HL-60 (cell line): ENCODE measurements around the gene RALA.
"Not testable (repeated sequence)": the region's sequence is repeated elsewhere in the genome, so short reads cannot be mapped to it uniquely, and the experiment has no call there.

Experiments used
- DNase-seq, 2 experiments: peaks; one replicate each; pipeline ENCODE4 v3.0.0-alpha.2; 2010 to 2020; ENCODE audit warnings: low read depth in 1 of 2, low spot score in 1 of 2
- H3K27ac ChIP-seq: fragments of 250-450 bp; sonication (Bioruptor Pico); replicated peaks from 2 replicates; pipeline ENCODE4 v1.5.1; 2020; ENCODE audit warnings: mild to moderate bottlenecking, moderate library complexity
- H3K27me3 ChIP-seq: fragments of 250-450 bp; sonication (Bioruptor Pico); 2 replicates; pipeline ENCODE4 v1.5.1; 2021; ENCODE audit warnings: mild to moderate bottlenecking, moderate library complexity; ENCODE audit not compliant: insufficient read depth, poor library complexity, severe bottlenecking
- H3K4me3 ChIP-seq: replicated peaks from 2 replicates; pipeline ENCODE4 v1.5.1; 2011; ENCODE audit warnings: mild to moderate bottlenecking, control low read depth, low read length; ENCODE audit not compliant: insufficient read depth
- GABPA ChIP-seq: IDR thresholded peaks from 2 replicates; pipeline ENCODE4 v1.6.1; 2012; ENCODE audit warnings: low read depth
- POLR2AphosphoS5 ChIP-seq: IDR thresholded peaks from 2 replicates; pipeline ENCODE4 v1.6.1; 2012; ENCODE audit warnings: low read depth
- SPI1 ChIP-seq: IDR thresholded peaks from 2 replicates; pipeline ENCODE4 v1.6.1; 2012; ENCODE audit warnings: low read depth, mild to moderate bottlenecking, borderline replicate concordance
- TF ChIP-seq, protein P1 (sequence below): IDR thresholded peaks from one replicate; pipeline ENCODE4 v1.5.1; 2011; ENCODE audit warnings: low read length, control low read depth, inconsistent platforms; ENCODE audit not compliant: insufficient read depth
- TF ChIP-seq, protein P2 (sequence below): IDR thresholded peaks from 2 replicates; pipeline ENCODE4 v1.6.1; 2012; ENCODE audit warnings: low read depth; ENCODE audit not compliant: insufficient replicate concordance

The RALA gene

DNA sequence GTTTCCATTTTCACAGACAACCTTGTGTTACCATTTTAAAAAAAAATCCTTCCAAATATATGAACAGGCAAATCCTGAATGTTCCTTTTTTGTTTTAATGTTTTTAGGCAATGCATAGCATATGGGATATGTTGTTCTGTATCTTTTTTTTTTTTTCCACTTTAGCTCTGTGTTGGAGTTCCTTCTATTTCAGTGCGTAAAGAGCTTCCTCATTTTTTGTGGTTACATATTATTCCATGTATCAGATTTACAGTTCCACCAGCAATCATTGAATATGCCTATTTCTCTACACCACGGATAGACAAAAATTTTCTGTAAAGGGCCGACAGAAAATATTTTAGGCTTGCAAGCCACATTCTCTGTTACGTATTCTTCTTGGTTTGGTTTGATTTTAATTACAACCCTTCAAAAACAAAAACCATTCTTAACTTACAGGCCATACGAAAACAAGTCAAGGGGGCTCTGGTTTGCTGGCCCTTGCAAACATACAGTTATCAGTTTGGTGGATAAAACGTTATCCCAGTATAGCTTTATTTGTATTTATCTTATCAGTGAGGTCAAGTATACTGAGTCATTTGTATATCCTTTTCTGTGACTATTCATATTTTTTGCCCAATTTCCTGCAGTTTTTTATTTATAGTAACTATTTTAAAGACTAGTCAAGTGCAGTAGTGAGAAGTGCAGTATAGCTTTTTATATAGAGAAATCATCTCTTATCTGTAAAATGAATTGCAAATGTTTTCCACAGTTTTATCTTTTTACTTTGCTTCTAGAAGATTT is 55.7 kb downstream of the RALA start:
- H3K27ac ChIP-seq = no peak overlapping the region
- no peaks in the 10 kb centered on the region for H3K27me3 ChIP-seq
- TF ChIP-seq GABPA (no peak), SPI1 (peak; percentile 65; the same call in 1 of the 2 replicates)
- TF ChIP-seq, protein P1, sequence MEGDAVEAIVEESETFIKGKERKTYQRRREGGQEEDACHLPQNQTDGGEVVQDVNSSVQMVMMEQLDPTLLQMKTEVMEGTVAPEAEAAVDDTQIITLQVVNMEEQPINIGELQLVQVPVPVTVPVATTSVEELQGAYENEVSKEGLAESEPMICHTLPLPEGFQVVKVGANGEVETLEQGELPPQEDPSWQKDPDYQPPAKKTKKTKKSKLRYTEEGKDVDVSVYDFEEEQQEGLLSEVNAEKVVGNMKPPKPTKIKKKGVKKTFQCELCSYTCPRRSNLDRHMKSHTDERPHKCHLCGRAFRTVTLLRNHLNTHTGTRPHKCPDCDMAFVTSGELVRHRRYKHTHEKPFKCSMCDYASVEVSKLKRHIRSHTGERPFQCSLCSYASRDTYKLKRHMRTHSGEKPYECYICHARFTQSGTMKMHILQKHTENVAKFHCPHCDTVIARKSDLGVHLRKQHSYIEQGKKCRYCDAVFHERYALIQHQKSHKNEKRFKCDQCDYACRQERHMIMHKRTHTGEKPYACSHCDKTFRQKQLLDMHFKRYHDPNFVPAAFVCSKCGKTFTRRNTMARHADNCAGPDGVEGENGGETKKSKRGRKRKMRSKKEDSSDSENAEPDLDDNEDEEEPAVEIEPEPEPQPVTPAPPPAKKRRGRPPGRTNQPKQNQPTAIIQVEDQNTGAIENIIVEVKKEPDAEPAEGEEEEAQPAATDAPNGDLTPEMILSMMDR = no peak
- no peak overlapping the region for H3K4me3 ChIP-seq
- DNase-seq = no peak

DNA sequence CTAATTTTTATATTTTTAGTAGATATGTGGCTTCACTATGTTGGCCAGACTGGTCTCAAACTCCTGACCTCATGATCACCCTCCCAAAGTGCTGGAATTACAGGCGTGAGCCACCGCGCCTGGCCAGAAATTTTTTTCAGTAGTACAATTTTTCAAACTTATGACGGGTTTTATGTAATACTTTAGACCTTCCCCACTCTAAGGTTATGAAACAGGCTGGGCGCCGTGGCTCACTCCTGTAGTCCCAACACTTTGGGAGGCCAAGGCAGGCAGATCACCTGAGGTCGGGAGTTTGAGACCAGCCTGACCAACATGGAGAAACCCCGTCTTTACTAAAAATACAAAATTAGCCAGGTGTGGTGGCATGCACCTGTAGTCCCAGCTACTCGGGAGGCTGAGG is 56.5 kb downstream of the RALA start:
- not testable (repeated sequence) for H3K27me3 ChIP-seq, DNase-seq, H3K4me3 ChIP-seq, H3K27ac ChIP-seq

DNA sequence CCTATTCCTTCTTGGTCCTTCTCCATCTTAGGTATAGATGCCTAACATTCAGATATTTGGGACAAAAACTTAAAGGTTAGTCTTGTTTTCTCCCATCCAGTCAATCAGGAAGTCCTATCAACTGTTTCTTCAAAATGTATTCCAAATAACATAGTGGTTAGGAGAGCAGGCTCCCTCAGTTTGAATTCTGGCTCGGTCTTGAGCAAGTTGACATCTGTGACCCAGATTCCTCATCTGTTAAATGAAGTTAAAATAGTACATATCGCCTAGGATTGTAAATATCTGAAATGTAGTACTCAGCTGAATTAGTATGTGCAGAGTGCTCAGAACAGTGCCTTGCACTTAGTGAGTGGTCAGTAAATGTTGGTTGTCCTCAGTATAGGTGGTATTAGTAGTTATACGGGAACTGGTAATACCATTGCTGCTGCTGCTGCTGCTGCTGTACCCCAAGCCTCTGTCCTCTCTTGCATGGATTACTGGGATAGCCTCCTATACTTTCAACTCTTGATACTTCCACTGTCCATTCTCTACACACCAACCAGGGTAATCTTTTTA is 58.6 kb downstream of the RALA start:
- no peak for DNase-seq
- no peak overlapping the region for H3K27ac ChIP-seq

DNA sequence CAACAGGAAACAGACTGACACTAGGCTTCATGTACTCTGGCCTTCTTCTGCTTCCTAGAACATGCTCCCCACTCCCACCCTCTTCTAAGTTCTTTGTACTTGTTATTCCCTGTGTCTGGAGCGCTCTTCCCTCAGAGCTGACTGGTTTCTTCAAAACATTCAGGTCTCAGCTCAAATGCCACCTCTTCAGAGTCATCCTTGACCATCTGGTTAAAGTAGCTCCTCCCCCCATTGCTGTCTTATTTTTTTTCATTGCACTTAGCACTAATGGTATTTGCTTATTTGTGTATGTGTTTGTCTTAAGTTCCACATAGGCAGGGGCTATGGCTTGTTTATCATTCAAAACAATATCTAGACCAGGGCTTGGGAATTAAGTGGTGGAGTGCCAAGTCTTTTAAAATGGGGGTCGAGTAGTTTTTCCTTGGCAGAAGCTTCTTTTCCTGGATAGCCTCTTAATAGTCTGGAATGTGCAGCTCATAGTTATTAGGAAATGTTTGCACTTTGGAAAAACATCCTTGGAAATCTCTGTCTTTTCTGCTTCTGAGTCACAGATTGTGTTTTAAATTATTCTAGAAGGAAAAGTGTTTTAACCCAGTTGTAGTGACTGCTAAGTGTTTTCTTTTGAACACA is 60.0 kb downstream of the RALA start:
- Histone ChIP-seq H3K27ac (no peak overlapping the region), H3K4me3 (no peak overlapping the region), H3K27me3 (no peaks in the 10 kb centered on the region)
- DNase-seq = no peak
- TF ChIP-seq GABPA (no peak), SPI1 (no peak), POLR2AphosphoS5 (no peak)

More for the DNA sequence above, 58.6 kb downstream of the RALA start:
- TF ChIP-seq, protein P1 = no peak
- TF ChIP-seq SPI1 = no peak
- TF ChIP-seq, protein P2, sequence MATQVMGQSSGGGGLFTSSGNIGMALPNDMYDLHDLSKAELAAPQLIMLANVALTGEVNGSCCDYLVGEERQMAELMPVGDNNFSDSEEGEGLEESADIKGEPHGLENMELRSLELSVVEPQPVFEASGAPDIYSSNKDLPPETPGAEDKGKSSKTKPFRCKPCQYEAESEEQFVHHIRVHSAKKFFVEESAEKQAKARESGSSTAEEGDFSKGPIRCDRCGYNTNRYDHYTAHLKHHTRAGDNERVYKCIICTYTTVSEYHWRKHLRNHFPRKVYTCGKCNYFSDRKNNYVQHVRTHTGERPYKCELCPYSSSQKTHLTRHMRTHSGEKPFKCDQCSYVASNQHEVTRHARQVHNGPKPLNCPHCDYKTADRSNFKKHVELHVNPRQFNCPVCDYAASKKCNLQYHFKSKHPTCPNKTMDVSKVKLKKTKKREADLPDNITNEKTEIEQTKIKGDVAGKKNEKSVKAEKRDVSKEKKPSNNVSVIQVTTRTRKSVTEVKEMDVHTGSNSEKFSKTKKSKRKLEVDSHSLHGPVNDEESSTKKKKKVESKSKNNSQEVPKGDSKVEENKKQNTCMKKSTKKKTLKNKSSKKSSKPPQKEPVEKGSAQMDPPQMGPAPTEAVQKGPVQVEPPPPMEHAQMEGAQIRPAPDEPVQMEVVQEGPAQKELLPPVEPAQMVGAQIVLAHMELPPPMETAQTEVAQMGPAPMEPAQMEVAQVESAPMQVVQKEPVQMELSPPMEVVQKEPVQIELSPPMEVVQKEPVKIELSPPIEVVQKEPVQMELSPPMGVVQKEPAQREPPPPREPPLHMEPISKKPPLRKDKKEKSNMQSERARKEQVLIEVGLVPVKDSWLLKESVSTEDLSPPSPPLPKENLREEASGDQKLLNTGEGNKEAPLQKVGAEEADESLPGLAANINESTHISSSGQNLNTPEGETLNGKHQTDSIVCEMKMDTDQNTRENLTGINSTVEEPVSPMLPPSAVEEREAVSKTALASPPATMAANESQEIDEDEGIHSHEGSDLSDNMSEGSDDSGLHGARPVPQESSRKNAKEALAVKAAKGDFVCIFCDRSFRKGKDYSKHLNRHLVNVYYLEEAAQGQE = no peak
- no peak for TF ChIP-seq POLR2AphosphoS5
- no peak for TF ChIP-seq GABPA
- no peak overlapping the region for H3K4me3 ChIP-seq
- H3K27me3 ChIP-seq = no peaks in the 10 kb centered on the region

DNA sequence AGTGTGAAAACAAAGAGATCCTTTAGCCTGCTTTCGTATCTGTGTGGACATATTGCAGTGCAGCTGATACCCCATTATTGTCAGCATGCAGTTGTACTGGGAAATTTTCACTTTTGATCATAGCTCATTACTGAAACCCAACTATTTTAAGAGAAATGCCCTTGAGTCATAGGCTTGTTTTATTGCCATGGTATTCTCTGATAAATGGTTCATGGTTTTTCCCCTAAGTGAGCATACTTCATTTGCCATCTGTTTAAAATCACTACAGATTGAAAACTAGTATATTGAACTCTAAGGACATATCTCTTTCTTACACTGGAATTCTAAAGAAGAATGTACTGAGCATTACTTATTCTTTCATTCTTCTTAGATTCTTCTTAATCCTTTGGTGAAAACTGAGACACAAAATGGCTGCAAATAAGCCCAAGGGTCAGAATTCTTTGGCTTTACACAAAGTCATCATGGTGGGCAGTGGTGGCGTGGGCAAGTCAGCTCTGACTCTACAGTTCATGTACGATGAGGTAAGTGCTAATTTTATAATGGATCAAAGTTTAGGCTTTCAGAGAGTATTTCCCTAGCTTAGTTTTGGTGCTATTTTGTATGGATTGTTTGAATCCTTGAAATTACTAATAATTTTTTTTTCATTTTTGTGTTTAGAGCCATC is 63.0 kb downstream of the RALA start:
- Histone ChIP-seq H3K4me3 (no peak overlapping the region), H3K27ac (no peak overlapping the region), H3K27me3 (no peaks in the 10 kb centered on the region)
- no peak for DNase-seq
- TF ChIP-seq POLR2AphosphoS5 (no peak), SPI1 (no peak), GABPA (no peak)
- TF ChIP-seq, protein P2 = no peak
- TF ChIP-seq, protein P1 = no peak
